Cortex of kidney (tissue), 1 donor: Measurements from ENCODE around the gene ZNHIT3.
"Not testable (repeated sequence)": the region's sequence is repeated elsewhere in the genome, so short reads cannot be mapped to it uniquely, and the experiment has no call there.

Experiments used
- DNase-seq: peaks from one replicate; lab custom pipeline; 2025; lab: John Stamatoyannopoulos, UW

Gene ZNHIT3

GRCh38 chr17:36486204-36487194 is at the start of gene ZNHIT3:
Gene ZNHIT3, plus strand, starts transcription at chr17:36486681. Its CDS starts 19 bp downstream, at chr17:36486700.
- DNase-seq = no peak

DNA sequence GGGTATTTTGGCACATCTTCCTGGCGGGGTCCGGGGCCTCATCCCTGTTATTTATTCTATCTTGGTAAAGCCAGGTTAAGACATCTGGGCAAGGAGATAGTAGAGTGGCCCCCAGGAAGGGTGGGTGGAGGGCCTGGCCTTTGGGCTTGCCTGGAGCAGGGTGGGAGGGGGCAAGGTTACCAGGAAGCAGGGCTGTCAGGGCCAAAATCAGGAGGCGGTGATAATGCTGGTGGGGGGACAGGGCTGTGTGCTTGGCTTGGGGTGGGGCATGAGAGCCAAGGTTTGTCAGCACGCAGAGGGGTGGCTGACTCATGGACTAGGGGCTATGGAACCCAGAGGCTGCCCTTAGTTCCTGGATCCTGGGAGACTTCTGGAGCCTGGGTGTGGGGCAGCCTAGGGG is 44.7 kb upstream of the ZNHIT3 start:
- not testable (repeated sequence) for DNase-seq

DNA sequence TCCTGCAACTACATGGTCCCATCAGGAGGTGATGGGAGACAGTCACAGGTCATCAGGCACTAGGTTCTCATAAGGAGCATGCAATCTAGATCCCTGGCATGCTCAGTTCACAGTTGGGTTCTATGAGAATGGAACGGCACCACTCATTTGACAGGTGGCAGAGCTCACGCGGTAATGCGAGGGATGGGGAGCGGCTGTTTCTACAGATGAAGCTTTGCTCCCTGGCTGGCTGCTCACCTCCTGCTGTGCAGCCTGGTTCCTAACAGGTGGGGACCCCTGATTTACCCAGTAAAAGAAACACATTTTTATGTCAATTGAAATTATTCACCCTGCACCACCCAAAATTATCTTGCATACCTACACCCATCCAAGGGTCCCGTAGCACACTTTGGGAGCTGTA is 42.7 kb upstream of the ZNHIT3 start:
- DNase-seq = no peak

GRCh38 chr17:36449997-36450396 is 36.5 kb upstream of the ZNHIT3 start:
- DNase-seq = not testable (repeated sequence)

DNA sequence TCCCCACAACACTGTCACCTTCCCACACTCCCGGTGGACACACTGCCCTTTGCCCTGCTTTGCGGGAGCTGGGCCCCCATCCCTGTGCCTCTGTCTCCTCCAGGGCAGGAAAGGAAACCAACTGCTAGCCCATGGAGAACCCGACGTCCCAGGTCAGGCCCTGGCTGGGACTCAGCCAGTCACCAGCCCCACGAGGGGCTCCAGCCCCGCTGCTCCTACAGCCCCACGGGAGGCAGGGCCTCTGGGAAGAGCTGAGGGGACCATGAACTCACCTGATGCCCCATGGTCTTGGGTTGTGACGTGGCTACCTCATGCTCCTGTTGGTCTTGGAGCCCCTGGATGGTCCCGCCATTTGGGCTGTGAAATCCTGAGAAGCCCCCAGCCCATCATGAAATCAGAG is 33.6 kb upstream of the ZNHIT3 start:
- DNase-seq = not testable (repeated sequence)

DNA sequence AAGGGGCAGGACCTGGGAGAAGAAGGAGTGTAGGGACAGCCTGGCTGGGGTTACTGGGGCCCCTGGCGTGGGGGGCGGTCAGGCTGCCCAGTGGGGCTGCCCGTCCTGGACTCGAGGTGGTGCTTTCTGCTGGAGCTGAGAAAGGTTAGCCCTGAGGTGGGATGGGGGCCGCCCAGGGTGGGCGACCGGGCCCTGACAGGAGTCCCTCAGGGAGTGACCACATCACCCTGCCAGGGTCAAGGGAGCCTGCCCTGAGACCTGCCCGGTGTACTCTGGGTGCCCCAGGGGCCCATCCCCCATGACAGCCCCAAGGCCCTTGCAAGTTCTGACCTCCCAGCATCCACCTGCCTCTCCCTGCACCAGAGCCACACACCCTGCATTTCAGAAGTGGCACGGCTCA is 28.8 kb upstream of the ZNHIT3 start:
- DNase-seq = not testable (repeated sequence)

DNA sequence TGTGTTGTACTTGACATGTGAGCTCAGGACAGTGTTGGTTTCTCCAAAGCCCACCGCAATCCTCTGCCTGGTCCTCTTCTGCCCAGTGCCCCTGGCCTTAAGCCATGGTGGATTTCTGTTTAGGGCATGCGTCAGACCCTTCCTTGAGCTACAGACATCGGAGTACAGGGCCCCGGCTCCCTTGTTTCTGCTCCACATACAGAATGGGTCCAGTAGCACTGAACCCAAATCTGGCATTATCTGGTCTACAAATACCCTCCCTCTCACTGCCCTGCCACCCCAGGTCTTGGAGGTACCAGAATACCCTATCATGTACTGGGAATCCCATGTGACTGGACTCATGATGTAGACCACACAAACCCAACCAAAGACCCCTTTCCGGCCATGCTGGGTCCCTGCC is 27.4 kb upstream of the ZNHIT3 start:
- no peak for DNase-seq

- no peak for DNase-seq
Measured at GRCh38 chr17:36459601-36460000, 26.9 kb upstream of the ZNHIT3 start.

DNA sequence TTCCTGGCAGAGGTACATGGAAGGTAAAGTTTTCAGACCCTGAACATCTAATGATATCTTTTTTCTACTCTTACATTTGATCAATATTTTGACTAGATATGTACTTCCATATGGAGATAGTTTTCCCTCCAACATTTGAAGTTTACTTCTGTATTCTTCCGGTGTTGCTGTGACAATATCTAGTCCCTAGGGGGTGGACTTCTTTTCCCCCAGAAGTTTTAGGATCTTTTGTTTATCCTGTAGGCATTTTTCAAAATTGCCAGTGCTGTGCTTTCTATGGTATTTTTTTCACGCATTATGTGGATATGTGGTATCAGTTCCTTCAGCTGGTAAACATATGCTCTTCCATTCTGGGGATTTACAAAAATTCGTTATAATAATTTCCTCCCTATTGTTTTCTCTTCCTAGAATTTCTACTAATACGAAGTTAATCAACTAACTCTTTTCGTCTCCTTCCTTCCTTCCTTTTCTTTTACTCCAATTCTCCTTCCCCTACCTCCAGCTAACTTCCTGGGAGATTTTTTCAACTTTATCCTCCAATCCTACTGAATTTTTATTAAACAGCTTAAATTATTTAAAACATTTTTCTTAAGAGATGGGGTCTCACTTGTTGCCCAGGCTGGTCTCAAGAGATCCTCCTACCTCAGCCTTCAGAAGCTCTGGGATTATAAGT is 26.1 kb upstream of the ZNHIT3 start:
- no peak for DNase-seq

- DNase-seq = no peak
Measured at GRCh38 chr17:36461330-36462110, 25.0 kb upstream of the ZNHIT3 start.

GRCh38 chr17:36463916-36464764 is 22.3 kb upstream of the ZNHIT3 start:
- no peak for DNase-seq

DNA sequence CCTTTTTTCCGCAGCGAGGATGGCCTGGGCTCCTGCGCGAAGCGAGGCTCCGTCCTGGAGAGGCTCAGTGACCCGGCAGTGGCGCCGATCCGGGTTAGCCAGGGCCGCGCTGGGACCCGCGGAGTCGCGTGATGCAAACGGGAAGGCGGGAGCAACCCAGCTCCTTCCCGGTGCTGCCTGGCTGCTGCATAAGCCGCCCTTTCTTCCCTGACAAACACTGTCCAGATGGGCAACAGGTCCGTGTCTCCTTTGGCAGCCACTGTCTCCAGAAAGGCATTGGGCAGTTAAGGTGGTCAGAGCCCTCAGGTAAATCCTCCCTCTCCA is 21.8 kb upstream of the ZNHIT3 start:
- no peak for DNase-seq

DNA sequence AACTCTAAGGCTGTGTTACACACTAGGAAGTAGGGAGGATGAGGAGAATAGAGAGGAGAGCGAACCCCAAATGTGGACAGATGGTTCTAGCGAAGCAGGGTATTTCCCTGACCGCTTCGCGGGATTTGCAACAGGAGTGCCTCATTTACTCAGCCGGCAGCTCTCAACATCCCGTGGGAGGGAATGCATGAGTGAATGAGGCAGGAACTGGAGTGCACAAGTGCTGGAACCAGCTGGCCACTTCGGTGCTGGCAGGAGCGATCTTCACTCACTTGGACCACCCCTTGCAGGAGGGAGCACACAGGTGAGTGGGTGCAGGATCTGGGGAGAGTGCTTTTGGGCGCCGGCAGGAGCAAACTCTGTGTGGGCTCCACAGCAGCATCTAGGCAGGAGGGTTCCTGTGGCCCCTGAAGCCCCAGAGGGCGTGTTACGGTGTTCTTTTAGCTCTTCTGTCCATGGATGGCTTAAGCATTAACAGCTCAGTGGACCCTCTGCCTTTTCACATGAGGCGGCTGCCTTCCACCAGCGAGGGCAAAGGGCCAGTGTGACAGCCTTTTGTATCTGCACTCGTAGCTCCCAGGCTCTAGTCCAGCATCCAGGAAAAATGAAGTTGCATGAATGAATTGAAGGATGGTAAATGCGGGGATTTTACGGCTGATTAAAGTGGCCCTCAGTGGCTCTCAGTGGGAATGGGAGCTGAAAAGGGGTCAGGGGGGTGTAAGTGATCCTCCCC is 17.4 kb upstream of the ZNHIT3 start:
- no peak for DNase-seq

GRCh38 chr17:36469733-36470132 is 16.7 kb upstream of the ZNHIT3 start:
- no peak for DNase-seq

GRCh38 chr17:36470499-36470898 is 16.0 kb upstream of the ZNHIT3 start:
- DNase-seq = no peak

- no peak for DNase-seq
Measured at GRCh38 chr17:36474571-36474970, 11.9 kb upstream of the ZNHIT3 start.

GRCh38 chr17:36475346-36475970 is 11.0 kb upstream of the ZNHIT3 start:
- no peak for DNase-seq

GRCh38 chr17:36481829-36482228 is 4.7 kb upstream of the ZNHIT3 start:
- no peak for DNase-seq

DNA sequence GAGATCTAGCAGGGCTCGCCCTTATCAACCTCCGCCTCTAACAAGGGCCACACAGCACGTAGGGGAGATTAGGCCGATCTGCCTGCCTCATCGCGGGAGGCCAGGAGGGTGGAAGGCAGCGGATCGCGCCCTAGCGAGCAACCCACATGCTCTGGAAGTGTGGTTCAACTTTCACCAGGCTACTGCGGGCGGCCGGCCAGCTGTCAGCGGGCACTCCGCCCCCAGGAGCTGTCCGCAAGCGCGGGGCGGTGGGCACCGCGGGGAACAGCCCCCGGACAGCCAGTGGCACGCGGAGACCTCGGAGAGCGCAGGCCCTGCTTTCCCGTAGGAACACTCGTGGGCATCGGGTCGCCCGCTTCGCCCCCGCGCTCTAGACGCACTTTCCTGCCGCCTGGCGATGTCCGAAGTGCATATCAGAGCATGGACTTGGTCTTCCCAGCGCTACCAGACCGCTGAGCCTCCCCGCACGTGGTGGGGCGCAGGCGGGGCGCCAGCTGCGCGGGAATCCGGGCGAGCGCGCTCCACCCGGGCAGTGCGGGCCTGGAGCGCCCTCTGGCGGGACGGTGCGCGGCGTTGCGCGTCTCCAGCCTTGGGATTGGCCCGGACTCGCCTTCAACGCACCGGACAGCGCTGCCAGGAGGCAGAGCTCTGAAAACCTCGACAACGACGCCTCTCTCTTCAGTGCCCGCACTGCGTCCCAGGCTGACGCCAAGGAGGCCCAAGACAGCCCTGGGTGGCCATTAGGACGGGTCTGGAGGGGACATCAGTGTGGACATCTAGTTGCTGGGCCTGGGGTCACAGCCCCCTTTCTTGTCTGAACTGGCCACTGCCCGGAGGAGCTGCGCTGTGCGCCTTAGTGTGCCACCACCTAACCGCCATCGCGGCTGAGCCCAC is 3.6 kb upstream of the ZNHIT3 start:
- no peak for DNase-seq
